ENCODE measurements around the gene NDUFB6.

GRCh38 chr9:32550150-32550561 is 22.8 kb downstream of the NDUFB6 start:
- no peak for TF ChIP-seq MXI1 (IDR thresholded peaks at IDR 0.05; ENCODE audit: borderline replicate concordance, low read depth, low read length)
- TF ChIP-seq, protein P1, sequence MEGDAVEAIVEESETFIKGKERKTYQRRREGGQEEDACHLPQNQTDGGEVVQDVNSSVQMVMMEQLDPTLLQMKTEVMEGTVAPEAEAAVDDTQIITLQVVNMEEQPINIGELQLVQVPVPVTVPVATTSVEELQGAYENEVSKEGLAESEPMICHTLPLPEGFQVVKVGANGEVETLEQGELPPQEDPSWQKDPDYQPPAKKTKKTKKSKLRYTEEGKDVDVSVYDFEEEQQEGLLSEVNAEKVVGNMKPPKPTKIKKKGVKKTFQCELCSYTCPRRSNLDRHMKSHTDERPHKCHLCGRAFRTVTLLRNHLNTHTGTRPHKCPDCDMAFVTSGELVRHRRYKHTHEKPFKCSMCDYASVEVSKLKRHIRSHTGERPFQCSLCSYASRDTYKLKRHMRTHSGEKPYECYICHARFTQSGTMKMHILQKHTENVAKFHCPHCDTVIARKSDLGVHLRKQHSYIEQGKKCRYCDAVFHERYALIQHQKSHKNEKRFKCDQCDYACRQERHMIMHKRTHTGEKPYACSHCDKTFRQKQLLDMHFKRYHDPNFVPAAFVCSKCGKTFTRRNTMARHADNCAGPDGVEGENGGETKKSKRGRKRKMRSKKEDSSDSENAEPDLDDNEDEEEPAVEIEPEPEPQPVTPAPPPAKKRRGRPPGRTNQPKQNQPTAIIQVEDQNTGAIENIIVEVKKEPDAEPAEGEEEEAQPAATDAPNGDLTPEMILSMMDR (conservative IDR thresholded peaks at IDR 0.05; ENCODE audit: low read depth, low read length): peak; percentile 17; the same call in 1 of the 2 replicates
- TF ChIP-seq RFX5 (IDR thresholded peaks at IDR 0.05; ENCODE audit: low read depth, low read length): no peak
- TF ChIP-seq POLR2A (IDR thresholded peaks at IDR 0.05; ENCODE audit: low read depth, low read length): no peak; the same call in 1 of the 2 replicates
- TF ChIP-seq RAD21 (IDR thresholded peaks at IDR 0.05; ENCODE audit: low read length): no peak
- TF ChIP-seq MAFK (IDR thresholded peaks at IDR 0.05; ENCODE audit: low read depth, low read length): no peak
- no peak for TF ChIP-seq NFE2L2 (IDR thresholded peaks at IDR 0.05; ENCODE audit: low read depth, low read length)
- no peak for TF ChIP-seq CEBPB (IDR thresholded peaks at IDR 0.05; ENCODE audit: low read depth, low read length)
- TF ChIP-seq FOS (IDR thresholded peaks at IDR 0.05; ENCODE audit: low read depth, low read length): no peak

All from IMR-90 (cell line).